Activated CD8-positive, alpha-beta T cell treated with anti-CD3 and anti-CD28 coated beads for 36 hours (primary cell): Measurements from ENCODE around the gene METTL24. TPM values are rescaled to one million over a fixed set of nuclear protein-coding genes. Genes with fewer than 3 reads are reported as not detected.

Experiments
- ATAC-seq: fragments of 200-7000 bp; cut with Tn5 transposase; one replicate; pipeline ENCODE4 v1.10.0; 2021; ENCODE audit warnings: mild to moderate bottlenecking, moderate library complexity
- CTCF ChIA-PET: fragments of 350-600 bp; sonication (Branson Sonifier 250); formaldehyde crosslinking; loops from one replicate; lab custom pipeline; 2021; ENCODE audit warnings: antibody characterized with exemption; lab: Charles Lee
- POLR2A ChIA-PET: fragments of 350-600 bp; sonication (Branson Sonifier 250); formaldehyde crosslinking; loops from one replicate; lab custom pipeline; 2021; ENCODE audit warnings: antibody characterized with exemption; lab: Charles Lee
- DNase-seq: peaks from one replicate; pipeline ENCODE4 v3.0.0-alpha.2; 2020
- H3K27ac Mint-ChIP-seq: one replicate; pipeline ENCODE4 v1.8.0; 2021; ENCODE audit warnings: mild to moderate bottlenecking, mixed read lengths
- H3K27me3 Mint-ChIP-seq: one replicate; pipeline ENCODE4 v1.8.0; 2021; ENCODE audit warnings: mixed read lengths
- H3K36me3 Mint-ChIP-seq: one replicate; pipeline ENCODE4 v1.8.0; 2021; ENCODE audit warnings: low read depth, mixed read lengths
- H3K4me1 Mint-ChIP-seq: one replicate; pipeline ENCODE4 v1.8.0; 2021; ENCODE audit warnings: low read depth, mixed read lengths
- H3K4me3 Mint-ChIP-seq: one replicate; pipeline ENCODE4 v1.8.0; 2021; ENCODE audit warnings: mild to moderate bottlenecking, moderate library complexity, mixed read lengths
- H3K9me3 Mint-ChIP-seq: one replicate; pipeline ENCODE4 v1.8.0; 2021; ENCODE audit warnings: mixed read lengths
- intact Hi-C: fragments of 100-400 bp; cut with micrococcal nuclease; formaldehyde crosslinking; loops from one replicate; pipeline ENCODE4 v1.10.0; 2022
- total RNA-seq, 2 experiments: library from RNA; stranded (reverse); gene quantifications; one replicate each; pipeline ENCODE4 v1.2.3, GENCODE V29; 2021
- TF ChIP-seq, protein P1 (sequence below): fragments of 200-600 bp; IDR thresholded peaks from one replicate; pipeline ENCODE4 v1.8.0; 2022; ENCODE audit warnings: antibody characterized with exemption, mild to moderate bottlenecking

METTL24 gene
- total RNA-seq, 2 experiments from 2014 or later: not detected

- no peak for ATAC-seq
- H3K9me3 Mint-ChIP-seq: no peaks in the 10 kb centered on the region
- DNase-seq: no peak
- H3K4me1 Mint-ChIP-seq: peaks cover 22% of the 10 kb centered on the region
- no peak overlapping the region for H3K4me3 Mint-ChIP-seq
- no peak overlapping the region for H3K27ac Mint-ChIP-seq
- TF ChIP-seq, protein P1, sequence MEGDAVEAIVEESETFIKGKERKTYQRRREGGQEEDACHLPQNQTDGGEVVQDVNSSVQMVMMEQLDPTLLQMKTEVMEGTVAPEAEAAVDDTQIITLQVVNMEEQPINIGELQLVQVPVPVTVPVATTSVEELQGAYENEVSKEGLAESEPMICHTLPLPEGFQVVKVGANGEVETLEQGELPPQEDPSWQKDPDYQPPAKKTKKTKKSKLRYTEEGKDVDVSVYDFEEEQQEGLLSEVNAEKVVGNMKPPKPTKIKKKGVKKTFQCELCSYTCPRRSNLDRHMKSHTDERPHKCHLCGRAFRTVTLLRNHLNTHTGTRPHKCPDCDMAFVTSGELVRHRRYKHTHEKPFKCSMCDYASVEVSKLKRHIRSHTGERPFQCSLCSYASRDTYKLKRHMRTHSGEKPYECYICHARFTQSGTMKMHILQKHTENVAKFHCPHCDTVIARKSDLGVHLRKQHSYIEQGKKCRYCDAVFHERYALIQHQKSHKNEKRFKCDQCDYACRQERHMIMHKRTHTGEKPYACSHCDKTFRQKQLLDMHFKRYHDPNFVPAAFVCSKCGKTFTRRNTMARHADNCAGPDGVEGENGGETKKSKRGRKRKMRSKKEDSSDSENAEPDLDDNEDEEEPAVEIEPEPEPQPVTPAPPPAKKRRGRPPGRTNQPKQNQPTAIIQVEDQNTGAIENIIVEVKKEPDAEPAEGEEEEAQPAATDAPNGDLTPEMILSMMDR: no peak
- no peaks in the 10 kb centered on the region for H3K27me3 Mint-ChIP-seq
- intact Hi-C loops: loop anchor here (5.0 kb wide), 1 partner anchor 340 kb away; no protein-coding TSS in a partner anchor
- ChIA-PET POLR2A (interaction anchor here (1.4 kb wide), 1 partner anchor 213 kb away, joined by 4 read pairs; the partner anchor contains the start of gene WASF1), CTCF (interaction anchor here (0.9 to 5.6 kb wide), 8 partner anchors 15 to 689 kb away, joined by 3 to 86 read pairs (median 6); no protein-coding TSS in a partner anchor)
- H3K36me3 Mint-ChIP-seq: no peaks in the 10 kb centered on the region
Observed at GRCh38 chr6:110392727-110393126, 34.6 kb upstream of the METTL24 start.

- peaks cover 25% of the 10 kb centered on the region for H3K4me1 Mint-ChIP-seq
- ATAC-seq (peak; percentile 60), DNase-seq (peak; percentile 24)
- no peaks in the 10 kb centered on the region for H3K36me3 Mint-ChIP-seq
- TF ChIP-seq, protein P1: no peak
- no peaks in the 10 kb centered on the region for H3K27me3 Mint-ChIP-seq
- H3K4me3 Mint-ChIP-seq: no peak overlapping the region
- intact Hi-C loops: loop anchor here (1.0 to 5.0 kb wide), 3 partner anchors 208 to 685 kb away; no protein-coding TSS in a partner anchor
- H3K27ac Mint-ChIP-seq: peak overlapping the region; percentile 79
- no peaks in the 10 kb centered on the region for H3K9me3 Mint-ChIP-seq
- ChIA-PET CTCF (interaction anchor here (0.6 to 5.6 kb wide), 21 partner anchors 9 to 690 kb away, joined by 3 to 86 read pairs (median 4); no protein-coding TSS in a partner anchor), POLR2A (no interaction called here)
Observed at GRCh38 chr6:110390404-110390803, 32.3 kb upstream of the METTL24 start.

DNA sequence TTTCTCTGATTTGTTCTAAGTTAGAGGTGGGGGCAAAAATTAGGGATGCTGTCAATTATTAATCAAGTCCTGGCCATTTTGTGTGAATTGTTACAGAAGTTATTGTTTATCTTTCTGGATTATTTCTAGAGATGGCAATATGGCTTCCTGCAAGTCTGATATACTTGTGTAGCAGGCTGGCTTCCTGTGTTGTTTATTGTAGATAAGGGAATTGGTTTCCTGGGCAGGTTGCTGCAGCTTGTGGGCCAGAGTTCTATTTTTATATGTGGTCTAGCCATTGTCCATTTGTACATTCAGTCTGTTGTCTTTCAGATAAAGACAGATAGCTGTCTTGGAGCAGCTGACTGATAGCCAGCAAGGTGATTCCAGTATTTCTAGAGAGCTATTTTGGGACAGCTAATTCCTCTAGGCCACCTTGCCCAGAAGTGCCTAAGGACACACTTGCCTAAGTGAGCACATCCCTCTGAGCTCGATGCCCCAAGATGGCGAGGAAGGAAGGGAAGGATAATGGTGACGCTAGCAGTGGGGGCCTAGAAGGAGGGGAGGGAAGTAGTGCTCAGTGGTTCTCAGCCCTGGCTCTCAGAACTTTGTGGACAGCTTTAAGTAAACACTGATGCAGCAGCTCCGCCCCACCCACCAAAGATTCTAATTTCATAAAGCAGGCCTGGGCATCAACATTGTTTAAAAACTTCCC lies 31.7 kb upstream of the METTL24 start:
- ATAC-seq: peak; percentile 40
- intact Hi-C loops: loop anchor here (1.0 to 5.0 kb wide), 3 partner anchors 207 to 685 kb away; no protein-coding TSS in a partner anchor
- ChIA-PET POLR2A (no interaction called here), CTCF (interaction anchor here (0.8 to 5.6 kb wide), 19 partner anchors 9 to 689 kb away, joined by 3 to 86 read pairs (median 4); no protein-coding TSS in a partner anchor)
- TF ChIP-seq, protein P1: no peak
- Mint-ChIP-seq H3K4me1 (peaks cover 25% of the 10 kb centered on the region), H3K4me3 (no peak overlapping the region), H3K27me3 (no peaks in the 10 kb centered on the region), H3K27ac (peak overlapping the region; percentile 79), H3K9me3 (no peaks in the 10 kb centered on the region), H3K36me3 (no peaks in the 10 kb centered on the region)
- peak; percentile 16 for DNase-seq

- H3K27me3 Mint-ChIP-seq: no peaks in the 10 kb centered on the region
- no peaks in the 10 kb centered on the region for H3K36me3 Mint-ChIP-seq
- peaks cover 25% of the 10 kb centered on the region for H3K4me1 Mint-ChIP-seq
- DNase-seq (no peak), ATAC-seq (no peak)
- TF ChIP-seq, protein P1: no peak
- ChIA-PET POLR2A (no interaction called here), CTCF (interaction anchor here (0.7 to 1.3 kb wide), 3 partner anchors 133 to 348 kb away, joined by 3 to 5 read pairs (median 5); no protein-coding TSS in a partner anchor)
- no peak overlapping the region for H3K27ac Mint-ChIP-seq
- no peaks in the 10 kb centered on the region for H3K9me3 Mint-ChIP-seq
- intact Hi-C loops: no loop called here
- no peak overlapping the region for H3K4me3 Mint-ChIP-seq
Observed at GRCh38 chr6:110387986-110388385, 29.8 kb upstream of the METTL24 start.

DNA sequence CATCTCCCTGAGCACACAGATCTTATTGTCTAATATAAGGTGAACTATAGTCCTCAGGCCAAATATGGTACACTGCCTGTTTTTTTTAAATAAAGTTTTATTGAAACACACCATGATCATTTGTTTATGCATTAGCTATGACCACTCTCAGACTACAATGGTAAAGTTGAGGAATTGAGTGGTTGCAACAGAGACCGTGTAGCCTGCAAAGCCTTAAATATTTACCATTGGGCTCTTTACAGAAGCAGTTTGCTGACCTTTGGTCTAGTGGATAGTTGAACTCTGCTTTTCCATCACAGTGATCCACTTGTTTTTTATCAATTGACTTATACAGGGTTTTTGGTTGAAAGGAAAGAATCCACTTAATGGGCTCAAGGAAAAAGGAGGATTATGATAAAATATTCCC lies 27.3 kb upstream of the METTL24 start:
- Mint-ChIP-seq H3K27ac (no peak overlapping the region), H3K9me3 (peaks cover 1% of the 10 kb centered on the region), H3K4me3 (no peak overlapping the region), H3K27me3 (no peaks in the 10 kb centered on the region), H3K4me1 (peaks cover 22% of the 10 kb centered on the region), H3K36me3 (no peaks in the 10 kb centered on the region)
- POLR2A ChIA-PET: no interaction called here
- ATAC-seq (no peak), DNase-seq (no peak)
- TF ChIP-seq, protein P1: no peak
- CTCF ChIA-PET: interaction anchor here (1.3 to 1.8 kb wide), 2 partner anchors 19 to 345 kb away, joined by 3 to 8 read pairs; no protein-coding TSS in a partner anchor
- intact Hi-C loops: no loop called here
